ENCODE data around the gene CDH22.

The CDH22 gene

GRCh38 chr20:46336735-46337134, 28.4 kb upstream of the CDH22 start:
- no peak overlapping the region for H3K4me3 ChIP-seq (ENCODE audit: low read length)
- TF ChIP-seq ZNF274 (IDR thresholded peaks at IDR 0.05; ENCODE audit: low read depth, low read length): no peak

DNA sequence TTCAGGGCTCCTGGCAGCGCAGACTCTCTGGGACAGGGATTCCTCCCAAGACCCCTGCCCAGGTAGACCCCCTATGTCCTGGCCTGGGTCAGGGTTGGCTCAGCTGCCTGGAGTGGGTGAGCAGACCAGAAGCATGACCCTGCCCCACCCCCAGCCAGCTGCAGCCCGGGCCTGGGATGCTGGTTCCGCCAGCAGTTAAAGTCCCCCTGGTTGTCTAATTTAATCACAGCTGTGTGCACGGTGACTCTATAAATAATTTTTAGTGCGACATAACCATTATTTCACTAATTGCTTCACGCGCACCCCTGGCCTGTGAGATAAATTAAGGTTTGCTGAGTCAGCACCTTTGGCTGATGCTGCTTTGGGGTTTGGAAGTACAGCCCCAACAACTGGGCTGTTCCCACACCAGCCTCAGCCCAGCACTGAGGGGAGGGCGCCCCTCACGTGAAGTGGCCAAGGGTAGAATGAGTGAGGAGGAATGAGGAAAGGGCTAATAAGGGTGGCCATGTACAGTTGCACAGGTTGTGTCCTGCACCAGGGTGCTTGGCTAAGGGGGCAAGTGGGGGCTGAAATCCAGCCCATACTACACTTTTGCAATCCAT, 26.1 kb upstream of the CDH22 start:
- no peak overlapping the region for H3K4me3 ChIP-seq (ENCODE audit: low read length)
- TF ChIP-seq ZNF274 (IDR thresholded peaks at IDR 0.05; ENCODE audit: low read depth, low read length): no peak

GRCh38 chr20:46333161-46333991, 25.1 kb upstream of the CDH22 start:
- TF ChIP-seq ZNF274 (IDR thresholded peaks at IDR 0.05; ENCODE audit: low read depth, low read length): no peak
- no peak overlapping the region for H3K4me3 ChIP-seq (ENCODE audit: low read length)

GRCh38 chr20:46332373-46333160, 24.3 kb upstream of the CDH22 start:
- TF ChIP-seq ZNF274 (IDR thresholded peaks at IDR 0.05; ENCODE audit: low read depth, low read length): no peak

GRCh38 chr20:46331611-46332361, 23.5 kb upstream of the CDH22 start:
- H3K4me3 ChIP-seq (ENCODE audit: low read length): no peak overlapping the region
- no peak for TF ChIP-seq ZNF274 (IDR thresholded peaks at IDR 0.05; ENCODE audit: low read depth, low read length)

More at GRCh38 chr20:46332373-46333160, 24.3 kb upstream of the CDH22 start:
- H3K4me3 ChIP-seq (ENCODE audit: low read length): no peak overlapping the region

GRCh38 chr20:46330831-46331371, 22.6 kb upstream of the CDH22 start:
- TF ChIP-seq ZNF274 (IDR thresholded peaks at IDR 0.05; ENCODE audit: low read depth, low read length): no peak
- H3K4me3 ChIP-seq (ENCODE audit: low read length): no peak overlapping the region

DNA sequence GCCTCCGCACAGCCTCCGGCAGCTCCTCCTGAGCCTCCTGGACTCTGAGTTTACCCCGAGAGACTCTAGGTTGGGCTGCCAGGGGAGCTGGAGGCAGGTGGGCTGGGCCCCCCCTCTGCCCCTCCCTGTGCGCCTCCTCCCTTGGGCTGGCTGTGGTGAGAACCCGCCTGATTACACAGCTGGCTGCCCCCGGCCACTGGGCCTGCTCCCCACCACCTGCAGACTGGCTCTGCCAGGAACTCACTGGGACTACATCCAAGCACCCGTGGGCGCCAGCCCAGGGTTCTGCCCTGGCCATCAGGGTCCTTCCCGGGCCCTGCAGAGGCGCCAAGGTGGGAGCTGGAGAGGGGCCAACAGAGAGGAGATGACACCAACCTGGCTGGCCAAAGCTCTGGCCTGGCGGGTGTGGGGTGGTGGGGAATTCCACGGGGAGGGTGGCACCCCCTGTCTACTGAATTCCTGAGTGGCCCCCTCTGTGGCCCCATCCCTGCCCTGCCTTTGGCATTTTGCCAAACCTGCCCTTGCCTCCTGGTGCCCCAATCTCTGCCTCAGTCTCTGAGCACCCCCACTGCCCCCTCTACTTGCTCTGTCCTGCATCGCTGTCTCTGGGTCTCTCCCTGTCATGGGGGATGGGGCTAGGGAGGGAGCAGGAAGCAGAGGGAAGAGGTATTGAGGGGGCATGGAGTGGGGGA, 21.9 kb upstream of the CDH22 start:
- no peak overlapping the region for H3K4me3 ChIP-seq (ENCODE audit: low read length)
- no peak for TF ChIP-seq ZNF274 (IDR thresholded peaks at IDR 0.05; ENCODE audit: low read depth, low read length)

DNA sequence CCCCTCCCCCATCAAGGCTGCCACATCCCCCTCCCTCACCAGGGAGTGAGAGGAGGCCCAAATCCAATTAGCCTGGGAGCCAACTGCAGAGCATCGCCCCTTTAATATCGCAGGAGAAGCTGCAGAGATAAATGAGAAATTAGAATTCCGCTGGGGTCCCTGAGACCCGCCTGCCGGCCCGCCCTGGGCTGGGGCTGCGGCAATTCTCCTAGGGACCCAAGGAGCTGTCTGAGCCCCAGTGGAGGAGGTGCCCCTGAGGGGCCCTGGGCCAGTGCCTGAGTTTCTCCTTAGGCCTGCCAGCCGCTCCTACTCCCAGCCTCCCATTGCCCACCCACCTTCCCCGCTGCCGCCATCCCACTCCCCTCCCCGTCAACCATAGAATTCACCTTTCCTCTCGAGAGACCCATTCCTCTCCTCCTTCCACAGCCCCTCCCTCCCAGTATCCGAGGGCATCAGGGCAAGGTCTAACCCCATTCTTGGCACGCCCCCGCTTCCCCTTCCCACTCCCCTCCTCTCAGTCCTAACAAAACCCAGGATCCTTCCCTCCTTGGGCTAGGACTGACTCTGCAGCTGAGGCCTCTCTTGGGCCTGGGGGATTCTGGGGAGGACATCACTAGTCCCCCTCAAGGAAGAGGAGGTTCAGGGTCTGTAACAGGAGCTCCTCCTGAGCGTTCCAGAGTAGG, 20.0 kb upstream of the CDH22 start:
- TF ChIP-seq ZNF274 (IDR thresholded peaks at IDR 0.05; ENCODE audit: low read depth, low read length): no peak
- H3K4me3 ChIP-seq (ENCODE audit: low read length): no peak overlapping the region

- TF ChIP-seq ZNF274 (IDR thresholded peaks at IDR 0.05; ENCODE audit: low read depth, low read length): no peak
- no peak overlapping the region for H3K4me3 ChIP-seq (ENCODE audit: low read length)
Observed at GRCh38 chr20:46327557-46327956, 19.3 kb upstream of the CDH22 start.

DNA sequence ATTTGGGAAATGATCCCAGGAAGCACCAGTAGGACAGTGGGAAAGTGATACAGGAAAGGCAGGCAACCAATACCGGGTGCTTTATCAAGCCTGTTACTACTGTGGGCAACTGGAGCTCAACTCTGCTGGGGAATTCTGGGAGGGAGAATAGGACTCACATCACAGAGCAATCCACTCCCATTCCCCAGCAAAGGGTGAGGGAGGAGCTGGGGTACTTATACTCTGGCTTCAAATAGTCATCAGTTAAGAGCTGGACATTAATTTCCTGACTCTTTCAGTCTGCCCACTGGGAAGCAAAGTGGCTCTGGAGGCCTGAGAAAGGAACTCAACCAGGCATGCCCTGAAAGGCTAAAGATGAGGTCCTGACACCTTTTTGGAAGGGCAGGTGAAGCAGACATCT, 17.5 kb upstream of the CDH22 start:
- TF ChIP-seq ZNF274 (IDR thresholded peaks at IDR 0.05; ENCODE audit: low read depth, low read length): no peak
- no peak overlapping the region for H3K4me3 ChIP-seq (ENCODE audit: low read length)

GRCh38 chr20:46324960-46325703, 16.8 kb upstream of the CDH22 start:
- no peak for TF ChIP-seq ZNF274 (IDR thresholded peaks at IDR 0.05; ENCODE audit: low read depth, low read length)
- no peak overlapping the region for H3K4me3 ChIP-seq (ENCODE audit: low read length)

- no peak overlapping the region for H3K4me3 ChIP-seq (ENCODE audit: low read length)
- no peak for TF ChIP-seq ZNF274 (IDR thresholded peaks at IDR 0.05; ENCODE audit: low read depth, low read length)
Observed at GRCh38 chr20:46324379-46324778, 16.1 kb upstream of the CDH22 start.
